ENCODE measurements around the gene CTIF.

Gene CTIF

DNA sequence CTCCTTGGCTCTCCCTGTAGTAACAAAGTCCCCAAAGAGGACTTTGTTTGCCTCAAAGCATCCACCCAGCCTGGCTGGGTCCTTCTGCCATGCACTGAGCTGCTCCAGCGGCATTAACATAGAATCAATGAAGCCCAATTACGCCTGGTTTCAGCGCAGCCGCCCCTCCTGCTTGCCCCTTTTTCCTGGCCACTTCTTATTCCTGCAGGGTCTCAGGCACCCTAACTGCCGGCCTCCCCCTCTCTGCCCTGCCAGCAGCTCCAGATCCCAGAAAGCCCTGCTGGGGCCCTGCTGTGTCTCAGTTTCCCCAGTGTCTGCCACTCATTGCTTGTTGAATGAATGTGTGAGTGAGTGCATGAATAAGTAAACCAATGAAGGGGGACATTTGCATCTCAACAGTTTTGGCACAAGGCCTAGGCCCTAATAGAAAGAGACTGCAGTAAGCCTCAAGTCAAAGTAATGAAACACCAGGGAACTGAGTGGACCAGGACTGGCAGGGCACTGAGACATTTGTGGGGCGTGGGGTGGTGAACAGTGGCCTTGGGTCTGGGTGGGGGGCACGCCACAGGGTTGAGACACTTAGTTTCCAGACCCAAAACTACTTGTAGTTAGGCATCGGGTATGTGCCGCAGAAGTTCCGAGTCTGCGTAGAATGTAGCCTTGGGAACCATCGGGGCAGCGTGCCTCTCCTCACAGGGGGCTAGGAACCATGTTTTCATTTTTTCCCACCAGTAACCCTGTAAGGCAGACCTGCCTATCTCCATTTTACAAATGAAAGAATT, 351.3 kb downstream of the CTIF start:
- no peak for DNase-seq (ENCODE audit: low read depth in 2 of 2, low spot score in 1 of 2)

DNA sequence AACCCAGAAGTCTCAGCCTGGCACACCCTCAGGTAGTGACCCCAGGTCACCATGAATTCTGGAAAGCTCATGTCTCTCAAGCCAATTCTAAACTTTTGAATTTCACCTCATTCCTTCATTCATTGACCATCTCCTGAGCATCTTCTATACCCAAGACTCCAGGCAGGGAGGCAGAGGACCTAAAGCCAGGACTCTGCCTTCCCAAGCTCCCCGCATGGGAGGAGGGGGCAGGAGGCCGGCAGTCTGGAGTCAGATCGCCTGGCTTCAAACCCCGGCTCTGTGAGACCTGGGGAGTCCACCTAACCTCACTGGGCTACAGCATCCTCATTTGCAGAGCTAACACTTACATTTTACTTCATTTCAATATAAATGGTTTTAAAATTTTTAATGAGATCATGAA, 352.9 kb downstream of the CTIF start:
- no peak for DNase-seq (ENCODE audit: low read depth in 2 of 2, low spot score in 1 of 2)

GRCh38 chr18:48892146-48892855, 353.5 kb downstream of the CTIF start:
- no peak for DNase-seq (ENCODE audit: low read depth in 2 of 2, low spot score in 1 of 2)

DNA sequence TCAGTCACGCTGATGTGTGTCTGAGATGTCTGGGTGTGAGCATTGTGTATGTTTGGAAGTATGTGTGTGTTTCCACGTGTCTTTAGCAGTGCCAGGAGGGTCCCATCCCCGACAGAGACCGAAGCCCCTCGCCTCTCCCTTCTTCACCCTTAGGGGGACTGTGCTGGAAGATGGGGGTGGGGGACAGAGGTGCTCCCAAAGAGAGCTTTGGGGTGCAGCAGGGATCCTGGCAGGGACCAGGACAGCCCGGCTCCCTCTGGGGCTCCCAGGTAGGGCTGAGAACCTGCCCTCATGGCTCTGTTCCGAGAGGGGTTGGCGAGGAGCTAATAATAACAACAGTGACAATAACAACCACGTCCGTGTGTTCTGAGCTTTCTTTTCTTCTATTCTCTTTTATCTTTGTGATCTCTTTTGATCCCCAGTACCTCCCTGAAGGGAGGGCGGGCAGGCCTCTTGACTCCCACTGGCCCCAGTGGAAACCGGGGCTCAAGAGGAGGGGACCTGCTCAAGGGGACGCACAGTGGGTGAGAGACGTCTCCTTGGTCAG, 354.3 kb downstream of the CTIF start:
- DNase-seq (ENCODE audit: low read depth in 2 of 2, low spot score in 1 of 2): no peak

- no peak for DNase-seq (ENCODE audit: low read depth in 2 of 2, low spot score in 1 of 2)
Measured at GRCh38 chr18:48893608-48894600, 355.1 kb downstream of the CTIF start.

DNA sequence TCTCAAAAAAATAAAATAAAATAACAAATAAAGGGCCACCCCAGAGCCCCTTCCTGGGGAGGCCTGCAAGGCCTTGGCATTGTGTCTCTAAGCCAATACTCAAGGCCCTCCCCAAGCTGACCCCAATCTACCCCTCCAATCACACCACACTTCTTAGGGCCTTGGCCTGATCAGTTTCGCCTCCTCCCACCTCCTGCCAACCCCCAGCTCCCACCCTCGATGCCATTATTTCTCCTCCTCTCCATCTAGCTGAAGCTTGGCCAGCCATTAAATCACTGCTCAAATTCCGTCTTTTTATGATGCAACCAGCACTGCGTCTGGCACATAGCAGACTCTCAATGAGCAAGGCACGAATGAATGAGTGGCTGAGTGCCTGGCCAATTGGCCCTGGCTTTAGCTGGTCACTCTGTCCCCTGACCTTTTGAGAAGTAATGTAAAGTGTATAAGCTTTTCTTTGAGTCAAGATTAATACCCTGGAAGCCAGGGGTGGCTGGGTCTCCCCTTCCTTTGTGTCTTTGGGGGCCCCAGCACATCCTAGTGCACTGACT, 356.0 kb downstream of the CTIF start:
- DNase-seq (ENCODE audit: low read depth in 2 of 2, low spot score in 1 of 2): no peak

GRCh38 chr18:48896326-48896874, 357.6 kb downstream of the CTIF start:
- DNase-seq (ENCODE audit: low read depth in 2 of 2, low spot score in 1 of 2): no peak

GRCh38 chr18:48896875-48897511, 358.2 kb downstream of the CTIF start:
- DNase-seq (ENCODE audit: low read depth in 2 of 2, low spot score in 1 of 2): no peak

GRCh38 chr18:48897531-48897930, 358.7 kb downstream of the CTIF start:
- no peak for DNase-seq (ENCODE audit: low read depth in 2 of 2, low spot score in 1 of 2)

DNA sequence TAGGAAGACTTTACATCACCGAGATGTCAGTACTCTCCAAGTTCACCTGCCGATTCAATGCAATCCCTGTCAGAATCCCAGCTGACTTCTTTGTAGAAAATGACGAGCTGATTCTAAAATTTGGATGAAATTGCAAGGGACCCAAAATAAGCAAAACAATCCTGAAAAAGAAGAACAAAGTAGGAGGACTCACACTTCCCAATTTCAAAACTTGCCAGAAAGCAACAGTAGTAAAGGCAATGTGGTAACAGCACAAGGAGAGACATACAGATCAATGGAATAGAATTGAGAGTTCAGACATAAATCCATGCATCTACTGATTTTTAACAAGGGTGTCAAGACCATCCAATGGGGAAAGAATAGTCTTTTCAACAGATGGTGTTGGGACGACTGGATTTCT, 359.7 kb downstream of the CTIF start:
- DNase-seq (ENCODE audit: low read depth in 2 of 2, low spot score in 1 of 2): no peak

DNA sequence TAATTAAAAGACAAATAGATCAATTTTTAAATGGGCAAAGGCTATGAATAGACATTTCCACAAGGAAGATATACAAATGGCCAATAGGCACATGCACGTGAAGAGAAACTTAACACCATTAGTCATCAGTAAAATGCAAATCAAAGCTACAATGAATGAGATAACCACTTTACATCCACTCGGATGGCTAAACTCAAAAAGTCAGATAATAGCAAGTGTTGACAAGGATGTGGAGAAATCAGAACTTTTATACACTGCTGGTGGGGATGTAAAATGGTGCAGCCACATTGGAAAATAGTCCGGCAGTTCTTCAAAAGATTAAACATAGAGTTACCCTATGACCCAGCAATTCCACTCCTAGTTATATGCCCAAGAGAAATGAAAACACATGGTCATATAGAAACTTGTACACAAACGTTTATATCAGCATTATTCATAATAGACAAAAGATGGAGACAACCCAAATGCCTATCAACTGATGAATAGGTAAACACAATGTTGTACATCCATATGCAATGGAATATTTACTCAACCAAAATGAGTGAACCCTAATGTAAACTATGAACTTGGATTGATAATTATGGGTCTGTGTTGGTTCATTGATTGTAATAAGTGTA, 360.8 kb downstream of the CTIF start:
- DNase-seq (ENCODE audit: low read depth in 2 of 2, low spot score in 1 of 2): no peak

DNA sequence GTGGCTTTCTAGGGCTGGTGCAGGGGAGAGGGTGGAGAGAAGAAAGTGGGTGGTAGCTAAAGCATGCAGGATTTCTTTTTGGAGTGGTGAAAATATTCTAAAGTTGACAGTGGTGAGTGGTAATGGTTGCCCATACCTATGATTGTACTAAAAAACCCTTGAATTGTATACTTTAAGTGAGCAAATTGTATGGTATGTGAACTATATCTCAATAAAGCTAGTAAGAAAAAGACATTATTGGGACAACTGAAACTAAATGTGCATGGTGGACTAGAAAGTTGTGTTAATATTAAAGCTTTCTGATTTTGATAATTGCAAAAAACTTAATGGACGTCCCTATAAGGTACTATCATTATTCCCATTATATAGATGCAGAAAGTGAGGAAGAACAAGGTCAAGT, 361.6 kb downstream of the CTIF start:
- DNase-seq (ENCODE audit: low read depth in 2 of 2, low spot score in 1 of 2): no peak

DNA sequence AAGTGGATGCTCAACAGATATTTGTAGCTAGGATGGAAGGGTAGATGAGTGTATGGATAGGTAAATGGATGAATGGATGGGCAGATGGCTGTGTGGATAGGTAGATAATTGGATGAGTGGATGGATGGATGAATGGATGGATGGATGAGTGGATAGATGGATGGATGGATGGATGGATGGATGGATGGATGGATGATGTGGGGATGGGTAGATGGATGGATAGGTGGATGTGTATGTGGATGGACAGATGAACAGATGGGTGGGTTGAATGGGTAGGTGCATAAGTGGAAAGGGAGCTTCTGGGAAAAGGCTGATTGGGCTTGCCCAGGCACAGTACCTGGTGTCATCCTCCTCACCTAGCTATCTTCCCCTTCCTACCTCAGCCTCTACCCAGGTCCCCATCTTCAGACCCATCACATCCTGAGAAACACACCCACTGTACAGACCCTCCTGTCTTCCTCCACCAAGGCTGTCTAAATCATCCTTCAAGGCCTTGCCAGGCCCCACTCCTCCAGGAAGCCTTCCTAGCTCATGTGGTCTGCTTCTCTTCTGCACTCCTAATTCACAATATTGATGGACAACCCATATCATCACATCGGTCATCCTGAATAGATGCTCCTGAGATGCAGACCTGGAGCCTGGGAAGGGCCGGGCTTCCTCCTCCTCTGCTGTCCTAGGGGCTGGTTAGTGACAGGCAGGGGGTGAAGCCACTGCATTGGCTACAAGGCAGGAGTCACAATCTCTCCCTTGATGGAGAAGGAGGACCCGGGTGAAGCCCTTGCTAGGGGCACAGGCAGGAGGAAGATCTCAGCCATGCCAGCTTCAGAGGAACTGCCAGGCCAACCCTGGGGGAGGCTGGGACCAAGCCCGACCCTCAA, 362.6 kb downstream of the CTIF start:
- DNase-seq (ENCODE audit: low read depth in 2 of 2, low spot score in 1 of 2): no peak

DNA sequence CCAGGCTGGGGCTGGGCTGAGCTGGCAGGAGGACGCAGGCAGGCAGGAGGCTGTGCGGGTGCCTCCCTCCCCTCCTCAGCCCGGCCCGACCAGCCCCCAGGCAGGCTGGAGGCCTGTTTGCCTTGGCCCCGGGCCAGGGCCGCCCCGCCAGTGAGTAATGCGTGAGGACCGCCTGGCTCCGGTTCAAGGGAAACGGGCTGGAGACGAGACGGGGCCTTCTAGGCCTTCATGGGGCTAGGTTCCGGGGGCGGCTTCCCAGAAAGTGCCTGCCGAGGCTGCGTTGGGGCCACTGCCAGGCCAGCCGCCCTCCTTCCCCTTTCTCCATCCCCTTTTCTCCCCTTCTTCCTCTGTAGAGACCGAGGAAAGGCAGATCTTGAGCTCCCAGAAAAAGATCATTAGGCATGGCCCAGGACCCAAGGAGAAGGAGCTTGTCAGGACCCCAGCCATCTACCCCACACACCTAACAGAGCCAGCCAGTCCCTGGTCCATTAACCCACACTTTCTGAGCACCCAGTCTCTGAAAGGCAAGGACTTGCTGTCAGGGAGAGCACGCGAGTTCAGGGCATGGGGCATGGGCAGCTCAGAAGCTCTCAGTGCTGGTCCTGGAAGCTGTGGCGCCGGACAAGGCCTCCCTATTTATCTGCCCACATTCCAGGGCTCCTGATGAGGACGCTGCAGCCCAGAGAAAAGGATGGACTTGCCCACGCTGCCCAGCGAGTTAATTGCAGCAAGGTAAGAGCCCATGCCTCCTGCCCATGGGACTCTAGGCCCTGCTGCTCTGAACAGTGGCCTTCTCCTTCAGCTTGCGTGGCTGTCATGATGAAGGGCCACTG, 363.4 kb downstream of the CTIF start:
- DNase-seq (ENCODE audit: low read depth in 2 of 2, low spot score in 1 of 2): no peak

- no peak for DNase-seq (ENCODE audit: low read depth in 2 of 2, low spot score in 1 of 2)
Measured at GRCh38 chr18:48902856-48903601, 364.2 kb downstream of the CTIF start.

DNA sequence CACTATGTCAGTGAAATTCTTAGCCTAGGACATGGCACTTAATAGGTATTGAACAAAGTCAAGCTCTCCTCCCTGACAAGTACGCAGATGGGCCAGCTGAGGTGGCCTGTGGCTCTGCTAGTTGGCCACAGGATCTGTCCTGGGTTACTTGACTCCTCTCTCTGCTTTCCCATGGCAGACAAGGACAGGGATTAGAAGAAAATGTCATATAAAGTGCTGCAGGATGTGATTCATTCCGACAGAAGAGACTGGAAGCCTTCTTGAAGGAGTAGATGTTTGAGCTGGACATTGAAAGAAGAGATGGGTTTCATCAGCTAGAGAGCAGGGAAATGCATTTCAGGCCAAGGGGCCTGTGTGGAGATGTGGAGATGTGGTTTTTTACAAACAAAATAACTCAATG, 365.3 kb downstream of the CTIF start:
- DNase-seq (ENCODE audit: low read depth in 2 of 2, low spot score in 1 of 2): no peak

- no peak for DNase-seq (ENCODE audit: low read depth in 2 of 2, low spot score in 1 of 2)
Measured at GRCh38 chr18:48904847-48905394, 366.1 kb downstream of the CTIF start.

Data from stimulated activated CD8-positive, alpha-beta memory T cell treated with anti-CD3 and anti-CD28 coated beads, Interleukin-4, amount 100 ng/mL, for 1 hour (primary cell).